ENCODE results near the gene AIF1L.

The AIF1L gene

DNA sequence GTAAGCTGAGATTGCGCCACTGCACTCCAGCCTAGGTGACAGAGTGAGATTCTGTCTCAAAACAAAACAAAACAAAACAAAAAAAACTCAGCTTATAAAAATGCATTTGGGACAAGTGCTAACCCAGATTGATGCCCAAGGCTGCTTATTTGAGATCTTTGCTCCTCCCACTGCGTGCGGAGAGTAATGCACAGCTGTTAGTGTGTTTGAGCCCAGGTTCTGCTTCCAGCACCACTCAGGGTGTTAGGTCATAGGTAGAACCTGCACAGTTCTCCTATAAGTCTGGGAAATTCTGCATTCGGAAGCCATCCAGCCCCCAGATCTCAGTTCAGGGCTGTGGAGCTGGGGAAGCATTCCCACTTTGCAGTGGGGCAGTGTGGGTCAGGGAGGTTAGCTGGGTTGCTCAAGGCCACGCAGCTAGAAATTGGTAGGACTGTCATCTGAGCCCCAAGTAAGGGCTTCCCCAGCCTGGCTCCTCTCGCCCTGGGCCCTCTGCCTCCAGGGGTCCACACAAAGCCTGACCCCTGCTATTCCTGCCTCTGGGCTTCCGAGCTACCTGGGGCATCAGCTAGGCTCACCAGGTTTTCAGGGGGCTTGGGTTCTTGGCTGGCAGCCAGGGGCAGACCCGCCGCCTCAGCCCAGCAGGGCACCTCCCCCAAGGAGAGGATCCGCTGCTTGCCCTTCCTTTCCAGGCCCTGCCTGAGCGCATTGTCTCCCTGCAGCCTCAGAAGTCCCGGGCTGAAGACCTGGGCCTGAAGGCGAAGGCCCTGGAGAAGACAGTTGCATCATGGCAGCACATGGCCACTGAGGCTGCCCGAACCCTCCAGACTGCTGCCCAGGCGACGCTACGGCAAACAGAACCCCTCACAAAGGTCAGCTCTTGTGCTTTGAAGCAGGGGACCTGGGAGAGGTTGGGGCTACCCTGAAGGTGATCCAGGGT lies 17.6 kb upstream of the AIF1L start:
- no peak for DNase-seq

DNA sequence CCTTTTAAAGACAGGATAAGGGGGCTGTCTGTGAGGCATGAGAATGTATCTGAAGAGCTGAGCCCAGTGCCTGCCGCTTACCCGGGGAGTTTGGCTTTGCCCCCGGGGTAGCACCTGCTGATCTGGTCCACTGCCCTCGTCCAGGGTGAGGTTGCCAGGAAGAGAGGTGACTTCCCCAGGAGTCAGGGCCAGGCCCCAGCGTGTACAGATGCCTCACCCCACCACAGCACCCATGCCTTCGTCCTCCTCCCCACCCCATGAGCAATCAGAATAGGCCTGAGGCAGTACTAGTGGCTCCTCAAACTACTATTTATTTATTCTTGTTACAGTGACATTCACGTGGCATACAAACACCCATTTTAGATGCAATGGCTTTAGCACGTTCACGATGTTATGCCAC lies 15.7 kb upstream of the AIF1L start:
- DNase-seq, result no peak

- no peak for DNase-seq
These were observed 14.5 kb upstream of the AIF1L start for GRCh38 chr9:131081868-131082267.

- DNase-seq, result no peak
These were observed 13.4 kb upstream of the AIF1L start for GRCh38 chr9:131082774-131083512.

DNA sequence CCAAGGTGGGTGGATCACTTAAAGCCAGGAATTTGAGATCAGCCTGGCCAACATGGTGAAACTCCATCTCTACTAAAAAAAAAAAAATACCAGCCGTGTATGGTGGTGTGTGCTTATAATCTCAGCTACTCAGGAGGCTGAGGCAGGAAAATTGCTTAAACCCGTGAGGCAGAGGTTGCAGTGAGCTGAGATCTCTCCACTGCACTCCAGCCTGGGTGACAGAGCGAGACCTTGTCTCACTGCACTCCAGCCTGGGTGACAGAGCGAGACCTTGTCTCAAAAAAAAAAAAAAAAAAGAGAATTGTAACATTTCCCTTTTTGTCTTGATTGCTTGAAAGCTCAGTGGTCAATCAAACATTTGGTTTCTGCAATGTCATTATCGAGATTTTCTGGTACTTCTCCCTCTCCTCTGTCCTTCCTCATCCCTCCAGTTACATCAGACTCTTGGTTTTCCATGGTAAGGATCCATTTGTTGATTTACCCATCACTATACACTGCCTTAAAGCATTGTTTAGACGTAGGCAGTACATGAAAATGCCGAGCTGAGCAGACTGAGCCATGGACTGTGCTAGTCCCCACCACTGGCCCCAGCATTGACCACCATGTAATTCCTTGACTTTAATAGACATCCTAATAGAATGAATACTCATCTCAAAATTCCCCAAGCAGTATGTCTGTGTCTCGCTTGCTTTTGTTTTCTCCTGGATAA lies 11.5 kb upstream of the AIF1L start:
- DNase-seq, result no peak

DNA sequence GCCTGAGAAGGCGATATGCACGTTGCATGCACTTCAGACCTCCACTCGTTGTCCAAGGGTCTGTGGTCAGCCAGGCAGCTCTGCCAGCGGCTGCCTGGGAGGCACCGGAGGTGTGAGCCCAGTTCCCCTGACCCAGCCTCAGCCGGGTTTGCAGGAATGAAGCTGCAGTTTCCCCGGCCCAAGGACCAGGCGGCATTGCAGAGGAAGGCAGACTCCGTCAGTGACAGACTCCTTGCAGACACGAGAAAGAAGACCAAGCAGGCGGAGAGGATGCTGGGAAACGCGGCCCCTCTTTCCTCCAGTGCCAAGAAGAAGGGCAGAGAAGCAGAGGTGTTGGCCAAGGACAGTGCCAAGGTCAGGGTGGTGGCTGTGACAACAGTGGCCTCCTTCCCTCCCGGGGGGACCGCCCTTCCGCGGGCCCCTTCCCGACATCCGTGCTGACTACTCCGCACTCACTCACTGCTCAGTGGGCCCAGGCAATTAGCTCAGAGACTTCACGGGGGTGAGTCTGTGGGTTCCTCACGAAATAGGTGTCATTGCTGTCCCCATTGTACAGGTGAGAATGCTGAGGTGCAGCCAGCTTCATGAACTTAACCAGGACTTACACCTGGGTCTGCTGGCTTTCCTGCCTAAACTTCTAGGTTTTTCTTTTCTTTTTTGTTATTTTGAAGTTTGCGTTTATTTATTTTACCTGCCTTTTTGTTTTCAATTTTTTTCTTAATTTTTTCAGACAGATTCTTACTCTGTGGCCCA lies 10.8 kb upstream of the AIF1L start:
- DNase-seq, result no peak

DNA sequence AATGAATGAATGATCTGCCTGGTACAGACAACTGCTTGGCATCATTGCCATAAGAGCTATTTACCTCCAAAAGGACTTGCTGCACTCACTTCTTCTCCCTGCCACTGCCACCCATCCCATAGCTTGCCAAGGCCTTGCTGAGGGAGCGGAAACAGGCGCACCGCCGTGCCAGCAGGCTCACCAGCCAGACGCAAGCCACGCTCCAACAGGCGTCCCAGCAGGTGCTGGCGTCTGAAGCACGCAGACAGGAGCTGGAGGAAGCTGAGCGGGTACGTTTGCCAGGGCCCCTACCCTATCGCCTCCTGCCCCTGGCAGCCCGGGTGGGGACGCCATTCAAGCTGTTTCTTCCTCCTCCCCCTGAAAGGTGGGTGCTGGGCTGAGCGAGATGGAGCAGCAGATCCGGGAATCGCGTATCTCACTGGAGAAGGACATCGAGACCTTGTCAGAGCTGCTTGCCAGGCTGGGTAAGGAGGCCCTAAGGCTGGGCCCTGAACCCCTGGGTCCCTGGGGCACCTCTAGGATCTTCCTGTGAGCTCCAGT lies 8.9 kb upstream of the AIF1L start:
- no peak for DNase-seq

GRCh38 chr9:131090025-131090787 lies 6.1 kb upstream of the AIF1L start:
- no peak for DNase-seq

DNA sequence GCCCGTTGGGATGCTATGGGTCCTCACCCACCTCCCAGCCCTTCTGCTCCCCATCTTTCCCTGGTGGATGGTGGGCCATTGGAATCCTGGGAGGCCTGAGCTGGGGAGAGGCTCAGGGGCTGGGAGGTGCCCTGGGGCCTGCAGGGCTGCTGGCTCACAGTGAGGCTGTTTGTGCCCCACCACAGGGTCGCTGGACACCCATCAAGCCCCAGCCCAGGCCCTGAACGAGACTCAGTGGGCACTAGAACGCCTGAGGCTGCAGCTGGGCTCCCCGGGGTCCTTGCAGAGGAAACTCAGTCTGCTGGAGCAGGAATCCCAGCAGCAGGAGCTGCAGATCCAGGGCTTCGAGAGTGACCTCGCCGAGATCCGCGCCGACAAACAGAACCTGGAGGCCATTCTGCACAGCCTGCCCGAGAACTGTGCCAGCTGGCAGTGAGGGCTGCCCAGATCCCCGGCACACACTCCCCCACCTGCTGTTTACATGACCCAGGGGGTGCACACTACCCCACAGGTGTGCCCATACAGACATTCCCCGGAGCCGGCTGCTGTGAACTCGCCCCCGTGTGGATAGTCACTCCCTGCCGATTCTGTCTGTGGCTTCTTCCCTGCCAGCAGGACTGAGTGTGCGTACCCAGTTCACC lies 4.9 kb upstream of the AIF1L start:
- no peak for DNase-seq

DNA sequence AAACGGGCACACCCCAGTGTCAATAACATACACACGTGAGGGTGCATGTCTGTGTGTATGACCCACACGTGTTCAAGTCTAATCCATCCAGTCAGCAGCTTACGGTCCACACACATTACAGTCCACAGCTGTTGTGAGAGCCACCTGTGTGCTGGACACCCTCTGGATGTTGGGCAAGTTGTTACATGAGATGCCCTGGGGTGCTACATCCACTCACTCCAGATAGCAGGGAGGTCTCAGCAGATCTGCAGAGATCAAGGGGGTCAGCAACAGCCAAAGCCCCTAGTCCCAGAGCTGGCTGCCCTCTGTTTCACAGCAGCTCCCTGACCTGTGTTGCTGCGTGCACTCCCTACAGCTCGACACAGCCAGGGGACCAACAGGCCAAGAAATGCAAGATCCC lies 4.3 kb upstream of the AIF1L start:
- no peak for DNase-seq

DNA sequence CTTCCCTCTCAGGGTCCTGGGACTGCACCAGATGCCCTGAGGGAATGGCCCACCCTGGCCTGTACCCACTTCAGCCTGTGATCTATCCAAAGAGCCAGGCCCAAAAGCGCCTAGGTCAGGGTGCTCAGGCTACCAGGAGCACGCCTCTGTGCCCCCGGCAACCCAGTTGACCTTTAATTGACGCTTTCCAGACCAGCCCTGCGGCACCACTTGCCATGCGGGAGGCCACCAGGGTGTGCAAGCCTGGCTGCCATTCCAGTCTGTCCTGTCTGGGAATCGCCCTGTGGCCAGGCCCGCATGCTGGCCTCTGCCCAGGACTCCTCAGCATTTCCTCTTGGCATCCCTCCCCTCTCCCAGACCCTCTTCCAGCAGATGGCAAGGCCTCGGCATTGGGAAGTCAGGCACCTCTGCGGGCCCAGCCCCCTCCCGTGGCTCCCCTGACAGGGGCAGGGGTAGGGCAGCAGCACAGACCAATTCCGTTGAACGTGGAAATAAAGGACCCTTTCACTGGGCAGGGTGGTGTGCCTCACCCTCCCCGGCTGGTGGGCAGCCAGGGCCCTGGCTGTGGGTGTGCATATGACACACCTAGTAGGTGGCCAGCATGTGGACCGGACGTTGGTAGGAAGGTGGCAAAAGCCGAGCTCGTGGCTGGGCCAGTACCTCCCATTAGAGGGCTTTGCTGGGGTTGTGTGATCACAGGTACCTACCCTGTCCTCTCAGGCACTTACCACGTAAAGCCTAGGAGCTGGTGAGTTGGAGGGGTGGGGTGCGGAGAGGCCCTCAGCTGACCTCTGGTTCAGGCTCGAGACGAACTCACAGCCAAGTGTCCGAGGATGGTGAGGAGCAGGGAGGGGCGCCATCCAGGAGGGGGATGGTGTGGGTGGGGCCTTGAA lies 3.5 kb upstream of the AIF1L start:
- DNase-seq, result no peak

DNA sequence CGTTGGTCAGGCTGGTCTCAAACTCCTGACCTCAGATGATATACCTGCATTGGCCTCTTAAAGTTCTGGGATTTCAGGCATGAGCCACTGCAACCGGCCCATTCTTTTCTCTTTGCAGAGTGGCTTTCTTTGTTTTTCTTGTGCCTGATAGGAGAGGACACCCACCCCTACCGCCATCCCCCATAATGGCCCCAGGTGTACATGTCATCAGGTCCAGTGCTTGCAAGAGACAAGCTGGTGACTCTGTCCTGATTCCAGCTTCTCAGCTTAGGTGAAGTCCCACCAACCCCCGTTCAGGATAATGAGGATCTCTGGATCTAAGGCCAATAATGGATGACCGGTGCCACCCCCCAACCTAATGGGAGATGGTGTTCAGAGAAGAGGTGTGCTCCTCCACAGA lies 2.3 kb upstream of the AIF1L start:
- no peak for DNase-seq

GRCh38 chr9:131094622-131095021 lies 1.7 kb upstream of the AIF1L start:
- DNase-seq, result no peak

DNA sequence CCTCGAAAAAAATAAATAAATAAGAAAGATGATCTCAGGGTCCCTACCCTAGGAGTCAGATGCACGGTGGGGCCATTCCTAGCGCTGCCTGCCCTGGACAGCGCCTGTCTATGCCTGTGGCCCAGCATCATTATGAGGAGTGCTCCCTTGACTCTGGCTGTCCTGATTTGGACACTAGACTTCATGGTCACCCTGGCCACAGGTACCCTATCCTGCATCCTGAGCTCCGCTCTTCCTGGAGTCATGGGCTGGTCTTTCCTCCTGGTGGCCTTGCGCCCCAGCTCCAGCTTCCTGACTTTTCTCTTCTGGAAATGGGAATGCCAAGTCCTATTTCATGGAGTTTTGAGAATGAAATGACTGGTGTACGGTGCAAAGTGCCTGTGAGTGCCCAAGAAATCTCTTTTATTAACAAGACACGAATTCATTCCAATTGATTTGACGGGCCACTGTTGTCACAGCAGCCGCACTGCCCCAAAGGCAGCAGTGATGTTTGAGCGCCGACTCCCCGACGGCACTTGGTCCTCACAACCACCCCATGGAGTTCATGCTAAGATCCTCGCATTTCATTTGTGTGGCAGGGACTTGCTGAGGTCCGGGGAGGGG lies 564 bp upstream of the AIF1L start:
- DNase-seq, result no peak

DNA sequence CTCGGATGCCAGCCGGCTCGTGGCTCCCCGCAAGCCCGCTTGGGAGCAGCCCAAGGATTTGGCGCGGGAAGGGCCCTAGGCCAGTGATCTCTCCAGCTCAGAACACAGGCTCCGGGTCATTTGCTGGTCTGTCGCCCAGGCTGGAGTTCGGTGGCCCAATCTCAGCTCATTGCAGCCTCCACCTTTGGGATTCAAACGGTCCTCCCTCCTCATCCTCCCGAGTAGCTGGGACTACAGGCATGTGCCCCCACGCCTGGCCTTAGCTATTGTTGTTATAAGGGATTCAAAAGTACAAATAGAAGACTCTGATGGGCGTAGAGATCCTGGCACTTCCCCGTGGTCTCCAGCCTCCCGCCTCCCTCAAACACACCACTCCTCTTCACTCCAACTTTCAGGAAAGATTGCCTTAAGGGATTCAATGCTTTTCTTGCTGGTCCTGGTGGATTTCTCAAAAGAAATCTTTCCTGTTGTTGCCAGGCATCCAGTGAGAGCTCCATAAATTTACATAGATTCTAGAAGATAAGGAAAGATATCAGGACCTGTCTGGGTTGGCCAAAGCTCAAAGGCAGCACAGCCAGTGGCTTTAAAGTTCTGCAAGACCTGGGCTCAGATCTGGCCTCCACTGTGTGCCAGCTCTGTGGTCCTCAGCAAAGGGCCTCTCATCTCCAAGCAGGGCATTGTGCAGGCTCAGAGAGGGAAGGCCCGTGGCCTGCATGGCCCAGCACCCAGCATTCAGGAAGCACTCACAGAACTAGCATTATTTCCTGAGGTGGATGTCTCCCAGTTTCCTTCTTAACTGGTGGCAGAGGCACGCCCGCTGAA lies 1.0 kb downstream of the AIF1L start:
- DNase-seq, result no peak

DNA sequence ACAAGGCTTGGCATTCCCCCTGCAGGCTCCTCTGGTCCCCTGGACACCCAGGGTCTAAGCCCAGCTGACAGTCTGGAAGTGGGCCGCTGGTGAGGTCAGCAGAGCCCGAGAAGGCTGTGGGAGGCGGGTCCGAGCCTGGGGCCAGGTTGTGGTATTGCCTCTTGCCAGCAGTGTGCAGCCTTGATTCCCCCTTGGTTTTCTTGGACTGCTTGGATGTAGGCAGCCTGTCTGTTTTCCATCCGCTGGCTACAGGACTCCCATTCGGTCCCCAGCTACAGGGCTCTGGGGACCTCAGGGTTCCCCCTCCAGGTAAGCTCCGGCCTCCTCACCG lies 1.6 kb downstream of the AIF1L start:
- DNase-seq, result no peak

- no peak for DNase-seq
These were observed 2.2 kb downstream of the AIF1L start for GRCh38 chr9:131098391-131099101.

GRCh38 chr9:131099102-131099606 lies 2.8 kb downstream of the AIF1L start:
- no peak for DNase-seq
